Peyer's patch (tissue), 4 donors: Measurements from ENCODE around the gene SLC47A2.

Source experiments
- POLR2A ChIP-seq, 2 donors: fragments of 450-650 bp; IDR thresholded peaks; one replicate each; pipeline ENCODE4 v1.5.1; 2017; ENCODE audit warnings: antibody characterized with exemption in 2 of 2, mild to moderate bottlenecking in 2 of 2, moderate library complexity in 2 of 2
- TF ChIP-seq, protein P1 (sequence below), 6 experiments: fragments of 450-650 bp in 4 of 6; fragments of 200-600 bp in 2 of 6; sonication (generic) in 1 of 6; IDR thresholded peaks; one replicate each; pipeline ENCODE4 v1.5.1; 2017 to 2019; ENCODE audit warnings: antibody characterized with exemption in 6 of 6, mild to moderate bottlenecking in 3 of 6, moderate library complexity in 1 of 6

GRCh38 chr17:19706791-19707727, 9.3 kb downstream of the SLC47A2 start:
- TF ChIP-seq, protein P1, sequence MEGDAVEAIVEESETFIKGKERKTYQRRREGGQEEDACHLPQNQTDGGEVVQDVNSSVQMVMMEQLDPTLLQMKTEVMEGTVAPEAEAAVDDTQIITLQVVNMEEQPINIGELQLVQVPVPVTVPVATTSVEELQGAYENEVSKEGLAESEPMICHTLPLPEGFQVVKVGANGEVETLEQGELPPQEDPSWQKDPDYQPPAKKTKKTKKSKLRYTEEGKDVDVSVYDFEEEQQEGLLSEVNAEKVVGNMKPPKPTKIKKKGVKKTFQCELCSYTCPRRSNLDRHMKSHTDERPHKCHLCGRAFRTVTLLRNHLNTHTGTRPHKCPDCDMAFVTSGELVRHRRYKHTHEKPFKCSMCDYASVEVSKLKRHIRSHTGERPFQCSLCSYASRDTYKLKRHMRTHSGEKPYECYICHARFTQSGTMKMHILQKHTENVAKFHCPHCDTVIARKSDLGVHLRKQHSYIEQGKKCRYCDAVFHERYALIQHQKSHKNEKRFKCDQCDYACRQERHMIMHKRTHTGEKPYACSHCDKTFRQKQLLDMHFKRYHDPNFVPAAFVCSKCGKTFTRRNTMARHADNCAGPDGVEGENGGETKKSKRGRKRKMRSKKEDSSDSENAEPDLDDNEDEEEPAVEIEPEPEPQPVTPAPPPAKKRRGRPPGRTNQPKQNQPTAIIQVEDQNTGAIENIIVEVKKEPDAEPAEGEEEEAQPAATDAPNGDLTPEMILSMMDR (IDR thresholded peaks at IDR 0.05) = no peak
- TF ChIP-seq POLR2A (IDR thresholded peaks at IDR 0.05) = no peak
